HEK293T (cell line): Measurements from ENCODE around the gene ZNF549.

Experiments
- FOXM1 ChIP-seq: fragments of 450-650 bp; IDR thresholded peaks from 2 replicates; pipeline ENCODE4 v1.6.1; 2017; ENCODE audit warnings: mild to moderate bottlenecking, borderline replicate concordance
- SP1 ChIP-seq: fragments of 450-650 bp; IDR thresholded peaks from 2 replicates; pipeline ENCODE4 v1.6.1; 2017
- ZNF384 ChIP-seq: fragments of 450-650 bp; IDR thresholded peaks from 2 replicates; pipeline ENCODE4 v1.6.1; 2016

GRCh38 chr19:57546513-57546912 lies 19.4 kb downstream of the ZNF549 start:
- TF ChIP-seq SP1: no peak
- no peak for TF ChIP-seq ZNF384
- TF ChIP-seq FOXM1: no peak
